ENCODE measurements around the gene PCBP1. TPM values are rescaled to one million over a fixed set of nuclear protein-coding genes. Genes with fewer than 3 reads are reported as not detected.
A peak's percentile ranks its signal among the peaks of the same experiment; 100 is the strongest.

Gene PCBP1
- polyA plus RNA-seq, 2 of the 4 experiments (the other 2 are of a cell fraction) = 86.8 to 304 TPM

GRCh38 chr2:70116936-70117552 lies 29.8 kb downstream of the PCBP1 start (continued):
- no peak for TF ChIP-seq RAD21 (conservative IDR thresholded peaks at IDR 0.05 in 1 of 2, IDR thresholded peaks at IDR 0.05 in 1 of 2)

GRCh38 chr2:70118798-70119454 lies 31.6 kb downstream of the PCBP1 start:
- no peak for FAIRE-seq
- no peak overlapping the region for H3K4me3 ChIP-seq

More at GRCh38 chr2:70118798-70119454, 31.6 kb downstream of the PCBP1 start:
- Histone ChIP-seq H3K9me3 (no peaks in the 10 kb centered on the region), H3K4me2 (peak overlapping the region; percentile 16; the same call in 1 of the 3 replicates), H3K4me1 (peaks cover 18% of the 10 kb centered on the region), H3K27ac (peak overlapping the region in 1 of 2 experiments; percentile 48; a peak in 3 of 6 replicates)
- WGBS (ENCODE audit: missing lambda C conversion rate) = 46% methylated on average over 4 of the region's 4 CpGs
- CTCF ChIA-PET = no interaction called here
- ATAC-seq (peak in 1 of 2 experiments; percentile 53; a peak in 2 of 6 replicates), DNase-seq (ENCODE audit: low read depth in 1 of 2, low spot score in 1 of 2) (no peak)
- TF ChIP-seq ELK1 (IDR thresholded peaks at IDR 0.05; ENCODE audit: low read depth, low read length) (no peak), REST (IDR thresholded peaks at IDR 0.05) (no peak), E2F6 (IDR thresholded peaks at IDR 0.05; ENCODE audit: borderline replicate concordance, low read depth) (no peak), CBX8 (IDR thresholded peaks at IDR 0.05) (no peak), USF2 (IDR thresholded peaks at IDR 0.05) (no peak)
- POLR2A ChIA-PET = interaction anchor here (1.1 kb wide), 1 partner anchor 204 kb away, joined by 3 read pairs; the partner anchor contains the start of gene MXD1

Measured in A549 (cell line).